Colonic mucosa (tissue), 4 donors: Measurements from ENCODE around the gene KRTAP5-5. TPM values are rescaled to one million over a fixed set of nuclear protein-coding genes. Genes with fewer than 3 reads are reported as not detected.
"Not testable (repeated sequence)": the region's sequence is repeated elsewhere in the genome, so short reads cannot be mapped to it uniquely, and the experiment has no call there.

ENCODE experiments used
- DNase-seq: peaks from one replicate; pipeline ENCODE4 v3.0.0-alpha.2; 2020
- H3K27ac ChIP-seq: fragments of 200-600 bp; one replicate; pipeline ENCODE4 v1.8.0; 2021
- H3K27me3 ChIP-seq: fragments of 200-600 bp; one replicate; pipeline ENCODE4 v1.8.0; 2021
- H3K36me3 ChIP-seq: fragments of 200-600 bp; one replicate; pipeline ENCODE4 v1.8.0; 2021
- H3K4me1 ChIP-seq: fragments of 200-600 bp; one replicate; pipeline ENCODE4 v1.8.0; 2021; ENCODE audit warnings: mild to moderate bottlenecking
- H3K4me3 ChIP-seq: fragments of 200-600 bp; one replicate; pipeline ENCODE4 v1.8.0; 2021
- H3K9ac ChIP-seq, 2 donors: one replicate each; pipeline ENCODE4 v1.7.0; 2013; ENCODE audit warnings: control low read depth in 2 of 2, low read depth in 2 of 2, low read length in 2 of 2
- H3K9me3 ChIP-seq: fragments of 200-600 bp; one replicate; pipeline ENCODE4 v1.8.0; 2021
- intact Hi-C: fragments of 100-400 bp; cut with DNase I; formaldehyde crosslinking; loops from one replicate; pipeline ENCODE4 v1.14.1; 2022
- total RNA-seq, 2 donors: library from RNA; stranded (reverse); fragmentation: NEBNext Ultra II Directional in 1 of 2; extraction: Animal tissue kit (Norgen Biotek cat#: 25700) in 1 of 2; gene quantifications; one replicate each; pipeline ENCODE4 v1.2.1, GENCODE V29; 2021
- TF ChIP-seq, protein P1 (sequence below): fragments of 200-600 bp; IDR thresholded peaks from one replicate; pipeline ENCODE4 v1.8.0; 2022; ENCODE audit warnings: antibody characterized with exemption, mild to moderate bottlenecking
- donor health status: healthy.
- donor health status: DM: no; HTN: no; CAD: no.
- donor health status: DM: no; HTN: no; CAD: no.

The KRTAP5-5 gene
- total RNA-seq, 2 donors from 2014 or later, result not detected

DNA sequence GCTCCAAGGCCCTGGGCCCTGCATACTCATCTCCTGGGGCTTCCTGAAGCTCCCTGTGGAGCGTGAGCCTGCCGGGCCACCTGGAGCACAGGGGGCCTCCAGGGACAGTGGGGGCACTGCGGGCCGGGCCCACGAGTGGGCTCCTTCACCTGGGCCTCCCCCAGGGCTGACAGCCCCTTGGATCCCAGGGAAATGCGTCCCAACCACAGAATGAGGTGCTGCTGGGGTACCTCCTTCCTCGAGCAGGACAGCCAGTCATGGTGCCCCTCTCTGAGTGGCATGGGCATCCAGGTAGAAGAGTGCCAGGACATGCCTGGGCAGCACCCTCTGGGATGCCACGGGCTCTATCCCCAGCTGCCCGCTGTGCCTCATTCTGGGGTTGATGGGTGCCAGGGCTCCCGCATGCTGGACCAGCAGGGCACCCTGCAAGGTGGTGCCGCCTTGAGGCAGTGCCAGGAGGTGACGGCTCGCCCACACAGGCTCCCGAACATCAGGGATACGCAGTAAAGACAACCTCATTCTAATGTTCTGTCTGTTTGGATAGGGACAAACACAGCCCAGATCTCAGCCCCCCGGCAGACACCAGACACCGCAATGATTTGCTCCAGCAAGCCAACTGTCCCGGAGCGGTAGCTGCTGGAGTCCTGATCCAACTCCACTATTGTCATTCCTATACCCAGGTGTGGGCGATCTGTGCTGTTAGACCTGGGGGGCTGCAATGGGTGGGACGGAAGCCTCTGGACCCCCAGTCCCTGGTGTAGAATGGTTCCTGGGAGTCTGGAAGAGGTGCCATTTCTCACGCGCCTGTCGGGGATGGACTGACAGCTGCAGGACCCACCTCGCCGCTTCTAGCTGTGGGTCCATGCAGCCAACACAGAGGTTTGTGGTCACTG lies 25.8 kb downstream of the KRTAP5-5 start:
- no peak overlapping the region for H3K27ac ChIP-seq
- intact Hi-C loops, result no loop called here
- H3K27me3 ChIP-seq, result no peaks in the 10 kb centered on the region
- no peak overlapping the region for H3K9ac ChIP-seq
- H3K4me3 ChIP-seq, result no peak overlapping the region
- no peaks in the 10 kb centered on the region for H3K4me1 ChIP-seq
- no peaks in the 10 kb centered on the region for H3K9me3 ChIP-seq
- TF ChIP-seq, protein P1, sequence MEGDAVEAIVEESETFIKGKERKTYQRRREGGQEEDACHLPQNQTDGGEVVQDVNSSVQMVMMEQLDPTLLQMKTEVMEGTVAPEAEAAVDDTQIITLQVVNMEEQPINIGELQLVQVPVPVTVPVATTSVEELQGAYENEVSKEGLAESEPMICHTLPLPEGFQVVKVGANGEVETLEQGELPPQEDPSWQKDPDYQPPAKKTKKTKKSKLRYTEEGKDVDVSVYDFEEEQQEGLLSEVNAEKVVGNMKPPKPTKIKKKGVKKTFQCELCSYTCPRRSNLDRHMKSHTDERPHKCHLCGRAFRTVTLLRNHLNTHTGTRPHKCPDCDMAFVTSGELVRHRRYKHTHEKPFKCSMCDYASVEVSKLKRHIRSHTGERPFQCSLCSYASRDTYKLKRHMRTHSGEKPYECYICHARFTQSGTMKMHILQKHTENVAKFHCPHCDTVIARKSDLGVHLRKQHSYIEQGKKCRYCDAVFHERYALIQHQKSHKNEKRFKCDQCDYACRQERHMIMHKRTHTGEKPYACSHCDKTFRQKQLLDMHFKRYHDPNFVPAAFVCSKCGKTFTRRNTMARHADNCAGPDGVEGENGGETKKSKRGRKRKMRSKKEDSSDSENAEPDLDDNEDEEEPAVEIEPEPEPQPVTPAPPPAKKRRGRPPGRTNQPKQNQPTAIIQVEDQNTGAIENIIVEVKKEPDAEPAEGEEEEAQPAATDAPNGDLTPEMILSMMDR, result no peak
- DNase-seq, result no peak
- no peaks in the 10 kb centered on the region for H3K36me3 ChIP-seq

- intact Hi-C loops, result no loop called here
- no peak overlapping the region for H3K9ac ChIP-seq
- H3K36me3 ChIP-seq, result no peaks in the 10 kb centered on the region
- H3K9me3 ChIP-seq, result no peaks in the 10 kb centered on the region
- no peaks in the 10 kb centered on the region for H3K27me3 ChIP-seq
- no peaks in the 10 kb centered on the region for H3K4me1 ChIP-seq
- no peak overlapping the region for H3K27ac ChIP-seq
- no peak for DNase-seq
- H3K4me3 ChIP-seq, result no peak overlapping the region
- TF ChIP-seq, protein P1, result no peak
These were observed 26.5 kb downstream of the KRTAP5-5 start for GRCh38 chr11:1656061-1656441.

DNA sequence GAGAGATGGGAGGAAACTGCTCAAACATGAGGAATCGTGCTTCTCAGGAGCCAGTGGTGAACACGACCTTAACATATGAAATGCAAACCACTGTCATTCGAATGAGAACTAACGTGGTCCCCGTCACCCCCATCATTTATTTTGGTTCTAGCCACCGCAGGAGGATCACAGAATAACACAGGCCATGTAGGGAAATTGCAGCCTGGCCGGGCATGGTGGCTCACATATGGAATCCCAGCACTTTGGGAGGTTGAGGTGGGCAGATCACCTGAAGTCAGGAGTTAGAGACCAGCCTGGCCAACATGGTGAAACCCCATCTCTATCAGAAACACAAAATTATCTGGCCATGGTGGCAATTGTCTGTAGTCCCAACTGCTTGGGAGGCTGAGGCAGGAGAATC lies 27.1 kb downstream of the KRTAP5-5 start:
- intact Hi-C loops, result no loop called here

GRCh38 chr11:1659506-1659905 lies 29.9 kb downstream of the KRTAP5-5 start:
- no peaks in the 10 kb centered on the region for H3K4me1 ChIP-seq
- H3K9me3 ChIP-seq, result no peaks in the 10 kb centered on the region
- no peaks in the 10 kb centered on the region for H3K27me3 ChIP-seq
- intact Hi-C loops, result no loop called here
- H3K4me3 ChIP-seq, result no peak overlapping the region
- H3K9ac ChIP-seq, result no peak overlapping the region
- DNase-seq, result no peak
- no peaks in the 10 kb centered on the region for H3K36me3 ChIP-seq
- H3K27ac ChIP-seq, result no peak overlapping the region
- TF ChIP-seq, protein P1, result no peak

More for the DNA sequence above, 27.1 kb downstream of the KRTAP5-5 start:
- no peak overlapping the region for H3K27ac ChIP-seq
- no peaks in the 10 kb centered on the region for H3K27me3 ChIP-seq
- H3K36me3 ChIP-seq, result no peaks in the 10 kb centered on the region
- TF ChIP-seq, protein P1, result no peak
- DNase-seq, result no peak
- H3K9ac ChIP-seq, result no peak overlapping the region
- no peaks in the 10 kb centered on the region for H3K9me3 ChIP-seq
- H3K4me1 ChIP-seq, result no peaks in the 10 kb centered on the region
- no peak overlapping the region for H3K4me3 ChIP-seq

GRCh38 chr11:1660111-1660867 lies 30.7 kb downstream of the KRTAP5-5 start:
- Histone ChIP-seq H3K9ac (no peak overlapping the region), H3K36me3 (no peaks in the 10 kb centered on the region), H3K4me3 (no peak overlapping the region), H3K27ac (no peak overlapping the region), H3K9me3 (no peaks in the 10 kb centered on the region), H3K27me3 (no peaks in the 10 kb centered on the region), H3K4me1 (no peaks in the 10 kb centered on the region)
- DNase-seq, result no peak
- intact Hi-C loops, result no loop called here
- TF ChIP-seq, protein P1, result no peak

DNA sequence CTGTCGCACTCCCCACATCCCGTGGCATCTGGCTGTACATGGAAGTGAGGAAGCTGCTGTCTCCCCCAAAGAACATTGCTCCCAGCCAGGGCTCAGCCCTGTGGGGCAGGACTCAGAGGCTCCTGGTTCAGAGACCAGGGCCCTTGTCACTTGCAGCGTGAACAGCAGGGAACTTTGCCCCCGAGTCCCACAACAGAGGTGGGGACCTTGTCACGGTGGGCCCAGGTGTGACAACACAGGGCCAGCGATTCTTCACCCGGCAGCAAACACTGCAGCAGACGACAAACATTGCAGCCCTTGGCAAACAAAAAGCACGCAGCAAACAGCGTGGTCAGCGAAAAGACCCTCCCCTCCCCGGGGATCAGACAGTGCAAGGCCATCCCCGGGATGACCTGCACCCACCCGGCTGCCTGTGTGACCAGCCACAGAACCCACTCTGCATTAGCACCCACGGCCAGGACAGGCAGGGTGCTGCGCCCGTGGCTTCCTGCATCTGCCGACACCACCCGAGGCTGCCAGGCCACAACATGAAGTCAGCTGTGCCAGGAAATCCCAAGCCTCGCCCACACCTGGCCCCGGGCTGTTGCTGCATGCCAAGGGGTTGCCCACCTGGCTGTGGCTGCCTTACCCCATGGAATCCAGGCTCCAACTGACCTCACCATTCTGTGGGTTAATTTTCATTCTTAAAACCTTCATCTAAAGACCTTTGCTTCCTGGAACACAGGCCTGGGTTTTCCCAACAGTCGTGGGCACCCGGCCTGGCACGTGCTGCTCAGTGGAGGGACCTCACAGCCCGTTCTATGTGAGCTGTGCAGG lies 32.1 kb downstream of the KRTAP5-5 start:
- H3K27ac ChIP-seq, H3K4me3 ChIP-seq, H3K9ac ChIP-seq, H3K4me1 ChIP-seq, DNase-seq, H3K9me3 ChIP-seq, H3K27me3 ChIP-seq, intact Hi-C loops, H3K36me3 ChIP-seq: not testable (repeated sequence)

- H3K4me1 ChIP-seq, H3K9ac ChIP-seq, H3K27ac ChIP-seq, H3K27me3 ChIP-seq, intact Hi-C loops, H3K36me3 ChIP-seq, H3K9me3 ChIP-seq, DNase-seq, H3K4me3 ChIP-seq: not testable (repeated sequence)
These were observed 33.2 kb downstream of the KRTAP5-5 start for GRCh38 chr11:1662699-1663283.
